HG03108 (cell line): Measurements from ENCODE around the gene DIP2A.
"Not testable (repeated sequence)": the region's sequence is repeated elsewhere in the genome, so short reads cannot be mapped to it uniquely, and the experiment has no call there.

Experiments
- ATAC-seq: cut with Tn5 transposase; IDR thresholded peaks from one replicate; pipeline ENCODE4 v1.9.1; 2021; ENCODE audit warnings: moderate library complexity; ENCODE audit not compliant: unreplicated experiment

DIP2A gene

DNA sequence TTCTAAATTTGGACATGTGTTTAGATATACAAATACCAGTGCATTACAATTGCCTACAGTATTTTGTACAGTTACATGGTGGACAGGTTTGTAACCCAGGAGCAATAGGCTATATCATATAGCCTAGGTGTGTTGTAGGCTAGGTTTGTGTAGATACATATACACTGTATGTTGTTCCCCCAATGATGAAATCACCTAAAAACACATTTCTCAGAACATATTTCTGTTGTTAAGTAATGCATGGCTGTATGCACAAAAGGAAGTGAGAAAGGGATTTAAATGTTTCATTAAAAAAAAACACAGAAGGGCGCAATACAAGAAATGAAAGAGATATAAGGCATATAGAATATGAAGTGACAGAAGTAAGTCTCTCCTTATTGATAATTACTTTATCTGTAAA, 114.2 kb downstream of the DIP2A start:
- no peak for ATAC-seq

DNA sequence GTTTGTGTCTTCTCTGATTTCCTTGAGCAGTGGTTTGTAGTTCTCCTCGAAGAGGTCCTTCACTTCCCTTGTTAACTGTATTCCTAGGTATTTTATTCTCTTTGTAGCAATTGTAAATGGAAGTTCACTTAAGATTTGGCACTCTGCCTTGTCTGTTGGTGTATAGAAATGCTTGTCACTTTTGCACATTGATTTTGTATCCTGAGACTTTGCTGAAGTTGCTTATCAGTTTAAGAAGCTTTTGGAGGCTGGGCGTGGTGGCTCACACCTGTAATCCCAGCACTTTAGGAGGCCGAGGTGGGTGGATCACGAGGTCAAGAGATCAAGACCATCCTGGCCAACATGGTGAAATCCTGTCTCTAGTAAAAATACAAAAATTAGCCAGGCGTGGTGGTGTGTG, 119.1 kb downstream of the DIP2A start:
- not testable (repeated sequence) for ATAC-seq

DNA sequence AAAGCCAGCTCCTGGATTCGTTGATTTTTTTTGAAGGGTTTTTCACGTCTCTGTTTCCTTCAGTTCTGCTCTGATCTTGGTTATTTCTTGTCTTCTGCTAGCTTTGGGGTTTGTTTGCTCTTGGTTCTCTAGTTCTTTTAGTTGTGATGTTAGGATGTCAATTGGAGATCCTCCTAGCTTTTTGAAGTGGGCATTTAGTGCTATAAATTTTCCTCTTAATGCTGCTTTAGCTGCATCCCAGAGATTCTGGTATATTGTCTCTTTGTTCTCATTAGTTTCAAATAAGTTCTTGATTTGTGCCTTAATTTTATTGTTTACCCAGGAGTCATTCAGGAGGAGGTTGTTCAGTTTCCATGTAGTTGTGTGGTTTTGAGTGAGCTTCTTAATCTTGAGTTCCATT, 120.7 kb downstream of the DIP2A start:
- not testable (repeated sequence) for ATAC-seq

DNA sequence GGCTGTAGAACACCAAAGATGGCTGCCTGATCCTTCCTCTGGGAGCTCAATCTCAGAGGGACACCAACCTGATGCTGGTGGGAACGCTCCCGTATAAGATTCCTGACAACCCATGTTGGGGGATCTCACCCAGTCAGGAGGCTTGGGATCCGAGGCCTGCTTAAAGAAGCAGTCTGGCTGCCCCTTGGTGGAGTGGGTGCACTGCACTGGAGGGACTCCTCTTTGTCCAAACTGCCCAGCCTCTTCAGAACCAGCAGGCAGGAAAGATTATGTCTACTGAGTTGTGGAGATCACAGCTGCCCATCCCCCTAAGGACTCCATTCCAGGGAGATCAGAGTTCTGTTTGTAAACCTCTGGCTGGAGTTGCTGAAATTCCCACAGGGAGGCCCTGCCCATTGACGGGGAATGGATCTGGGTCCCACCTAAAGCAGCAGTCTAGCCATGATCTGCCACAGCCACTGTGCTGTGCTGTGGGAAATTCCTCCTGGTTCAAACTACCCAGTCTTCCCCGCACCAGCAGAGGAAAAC, 123.2 kb downstream of the DIP2A start:
- ATAC-seq: no peak

DNA sequence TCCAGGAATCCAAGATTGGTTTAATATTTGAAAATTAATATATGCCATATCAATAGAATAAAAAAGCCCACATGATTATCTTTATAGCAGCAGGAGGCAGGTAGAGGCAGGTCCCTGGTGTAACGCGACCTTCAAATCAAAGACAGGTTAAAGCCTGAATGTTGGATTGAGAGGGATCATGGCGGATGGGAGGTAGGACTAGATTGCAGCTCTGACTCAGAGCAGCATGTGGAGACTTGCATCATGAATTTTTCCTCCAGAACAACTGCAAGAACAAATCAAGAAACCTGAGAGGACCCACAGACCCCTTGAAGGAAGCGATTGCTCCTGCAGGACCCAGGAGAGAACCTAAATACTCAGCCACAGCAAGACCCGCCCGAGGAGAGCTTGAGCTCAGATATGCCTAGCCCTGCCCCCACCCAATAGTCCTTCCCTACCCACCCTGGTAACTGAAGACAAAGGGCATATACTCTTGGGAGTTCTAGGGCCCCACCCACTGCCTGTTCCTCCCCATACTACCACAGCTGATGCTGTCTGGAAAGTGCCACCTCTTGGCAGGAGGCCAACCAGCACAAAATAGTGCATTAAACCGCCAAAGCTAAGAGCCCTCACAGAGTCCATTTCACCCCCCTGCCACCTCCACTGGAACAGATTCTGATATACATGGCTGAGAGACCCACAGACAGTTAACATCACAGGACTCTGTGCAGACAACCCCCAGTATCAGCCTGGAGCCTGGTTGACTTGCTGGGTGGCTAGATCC, 126.7 kb downstream of the DIP2A start:
- no peak for ATAC-seq

DNA sequence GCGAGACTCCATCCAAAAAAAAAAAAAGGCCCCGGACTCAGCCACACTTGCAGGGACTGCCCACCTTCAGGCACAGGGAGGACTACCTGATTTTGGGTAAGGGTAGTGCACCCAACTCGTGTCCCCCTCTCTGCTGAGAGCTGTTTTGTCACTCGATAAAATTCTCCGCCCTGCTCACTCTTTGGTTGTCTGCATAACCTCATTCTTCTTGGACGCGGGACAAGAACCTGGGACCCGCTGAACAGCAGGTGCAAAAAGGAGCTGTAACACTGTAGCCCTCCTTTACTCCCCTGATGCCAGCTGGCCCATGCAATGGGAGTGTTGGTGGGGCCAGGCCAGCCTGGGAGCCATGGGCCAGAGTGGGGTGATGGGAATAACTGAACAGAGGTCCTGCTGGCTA, 135.6 kb downstream of the DIP2A start:
- no peak for ATAC-seq

DNA sequence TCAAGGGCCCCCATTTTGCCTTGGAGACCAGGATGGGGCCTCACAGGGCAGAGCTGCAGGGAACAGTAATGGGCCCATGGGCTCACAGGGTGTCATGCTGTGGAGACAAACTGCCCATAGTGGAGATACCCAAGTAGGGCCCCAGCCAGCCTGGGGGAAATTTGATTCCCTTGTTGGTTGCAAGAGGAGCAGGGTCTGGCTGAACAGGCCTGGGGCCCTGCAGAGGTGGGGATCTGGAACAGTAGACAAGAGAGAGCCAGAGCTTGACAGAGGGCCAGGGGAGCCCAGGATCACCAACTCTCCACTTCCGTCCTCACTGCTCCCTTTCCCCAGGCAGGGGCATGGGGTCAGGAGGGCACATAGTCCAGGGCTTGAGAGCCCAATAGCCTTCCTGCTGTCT, 137.5 kb downstream of the DIP2A start:
- no peak for ATAC-seq

DNA sequence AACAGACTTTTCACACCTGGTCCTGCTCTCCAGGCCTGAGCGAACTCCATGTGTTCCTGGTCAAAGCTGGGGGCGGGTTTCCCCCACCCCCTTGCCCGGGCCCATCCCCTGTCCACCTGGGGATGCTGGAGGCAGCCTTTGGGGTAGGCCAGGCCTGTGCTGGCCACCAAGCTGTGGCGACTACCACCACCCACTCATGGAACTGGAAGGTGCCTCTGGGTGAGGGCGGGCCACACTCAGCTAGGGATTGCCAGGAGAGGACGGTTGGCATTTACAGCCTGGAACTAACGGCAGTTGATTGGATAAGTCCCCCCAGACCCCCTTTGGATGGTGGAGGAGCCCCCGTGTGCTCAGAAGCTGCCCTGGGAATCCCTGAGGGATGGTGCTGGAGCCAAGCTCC, 138.3 kb downstream of the DIP2A start:
- ATAC-seq: no peak

DNA sequence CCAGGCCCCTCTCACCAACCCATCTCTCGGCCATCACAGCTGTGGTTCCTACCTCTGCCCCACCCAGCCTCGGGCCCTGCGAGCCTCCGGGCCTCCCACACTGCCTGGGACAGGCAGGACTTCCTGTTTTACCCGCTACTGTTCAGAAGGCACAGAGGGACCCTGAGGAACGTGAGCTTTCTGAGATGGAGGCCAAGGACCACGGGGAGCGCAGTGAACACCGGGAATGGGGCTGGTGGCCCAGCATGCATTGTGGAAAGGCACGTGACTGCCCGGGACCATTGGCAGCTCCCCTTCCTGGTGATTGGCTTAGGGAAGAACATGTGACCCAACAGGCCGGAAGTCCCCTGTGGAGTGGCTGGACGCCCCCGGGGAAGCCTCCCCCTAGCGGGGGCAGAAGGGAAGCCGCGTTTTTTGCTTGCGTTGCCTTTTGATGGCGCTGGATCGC, 139.2 kb downstream of the DIP2A start:
- ATAC-seq: no peak

DNA sequence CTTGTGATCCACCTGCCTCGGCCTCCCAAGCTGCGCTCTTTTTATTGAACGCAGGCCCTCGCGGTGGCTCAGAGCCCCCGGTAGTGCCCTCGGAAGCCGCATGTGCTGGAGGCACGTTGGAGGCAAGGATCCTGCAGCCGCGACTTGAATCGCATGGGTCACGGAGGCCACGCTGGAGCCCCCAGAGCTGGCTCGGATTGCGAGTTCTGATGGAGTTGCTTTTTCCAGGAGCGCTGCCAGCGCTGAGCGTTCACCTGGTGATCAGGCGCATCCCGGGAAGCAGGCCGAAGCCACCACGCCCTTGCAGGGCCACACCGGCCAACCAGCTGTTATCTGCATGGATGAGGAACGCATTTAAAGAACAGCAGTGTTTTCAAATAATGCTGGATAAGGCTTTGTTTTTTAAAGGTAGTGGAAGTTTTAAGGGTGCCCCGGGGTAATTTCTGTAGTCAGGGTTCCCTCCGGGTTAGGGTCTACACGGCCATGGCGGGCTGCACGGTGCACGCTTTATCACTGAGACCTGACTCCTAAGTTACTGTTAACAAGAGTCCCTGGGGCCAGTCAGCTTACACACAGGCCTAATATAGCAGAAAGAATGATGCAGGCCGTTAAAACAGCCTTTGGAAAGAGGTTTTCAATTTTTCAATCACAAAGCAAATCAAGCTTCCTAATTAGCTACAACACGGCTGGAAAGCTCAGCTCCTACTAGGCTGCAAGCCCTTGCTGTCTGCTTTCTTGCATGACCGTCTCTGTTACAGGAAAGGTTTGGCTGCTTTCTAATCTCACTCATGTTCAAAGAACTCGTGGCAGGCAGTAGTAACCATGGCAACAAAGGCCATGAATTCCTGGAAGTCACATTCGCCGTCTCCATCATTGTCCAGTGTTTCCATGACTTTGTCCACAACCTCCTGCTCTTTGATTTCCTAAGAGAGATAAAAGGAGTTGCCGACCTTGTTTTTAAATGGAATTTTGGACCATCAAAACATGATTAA, 140.2 kb downstream of the DIP2A start:
- no peak for ATAC-seq

DNA sequence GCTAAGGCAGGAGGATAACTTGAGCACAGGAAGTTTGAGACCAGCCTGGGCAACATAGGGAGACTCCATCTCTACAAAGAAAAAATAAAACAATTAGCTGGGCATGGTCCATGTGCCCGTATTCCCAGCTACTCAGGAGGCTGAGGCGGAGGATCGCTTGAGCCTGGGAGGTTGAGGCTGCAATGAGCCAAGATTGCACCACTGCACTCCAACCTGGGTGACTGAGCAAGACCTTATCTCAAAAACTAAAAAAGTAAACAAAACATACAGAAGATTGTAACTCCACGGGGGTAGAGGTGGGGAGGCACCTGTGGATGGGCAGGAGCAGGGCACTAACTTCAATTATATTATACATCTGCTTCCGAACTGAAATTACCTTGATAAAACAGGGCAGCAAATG, 141.6 kb downstream of the DIP2A start:
- no peak for ATAC-seq

DNA sequence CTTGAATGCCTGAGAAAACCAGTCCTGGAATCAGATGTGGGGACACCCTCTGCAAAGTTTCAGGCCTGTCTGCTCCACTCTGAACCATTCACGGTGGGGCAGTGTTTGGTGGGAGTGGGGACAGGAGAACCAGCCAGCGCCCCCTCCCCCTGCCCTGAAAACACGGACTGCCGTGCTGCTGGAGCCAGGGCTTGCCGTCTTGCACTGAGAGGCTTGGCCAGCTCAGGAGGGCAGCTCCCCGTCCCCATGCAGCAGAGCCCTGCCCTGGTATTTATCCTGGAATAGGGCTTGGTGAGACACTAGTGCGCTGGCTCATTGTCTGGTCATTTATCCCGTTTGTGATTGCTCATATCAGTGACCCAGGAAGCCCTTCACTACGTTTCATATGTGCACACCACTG, 142.3 kb downstream of the DIP2A start:
- ATAC-seq: no peak

DNA sequence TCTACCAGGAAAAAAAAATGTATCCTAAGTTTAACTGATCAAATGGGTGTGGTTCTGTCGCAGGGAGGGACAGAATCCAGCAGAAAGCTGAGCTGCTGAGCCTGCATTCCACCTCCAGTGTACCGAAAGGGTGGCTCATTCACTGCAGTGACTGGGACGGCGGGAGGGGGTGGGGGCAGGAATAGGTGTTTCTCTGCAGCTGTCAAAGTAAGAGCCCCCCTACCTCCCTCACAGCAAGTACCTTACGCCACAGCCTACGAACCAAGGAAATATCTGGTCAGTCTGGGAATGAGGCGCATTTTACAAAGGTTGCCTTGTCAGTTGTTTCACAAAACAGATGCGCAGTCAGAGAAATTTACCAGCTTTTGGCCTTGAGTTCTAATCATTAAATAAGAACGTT, 144.5 kb downstream of the DIP2A start:
- no peak for ATAC-seq

DNA sequence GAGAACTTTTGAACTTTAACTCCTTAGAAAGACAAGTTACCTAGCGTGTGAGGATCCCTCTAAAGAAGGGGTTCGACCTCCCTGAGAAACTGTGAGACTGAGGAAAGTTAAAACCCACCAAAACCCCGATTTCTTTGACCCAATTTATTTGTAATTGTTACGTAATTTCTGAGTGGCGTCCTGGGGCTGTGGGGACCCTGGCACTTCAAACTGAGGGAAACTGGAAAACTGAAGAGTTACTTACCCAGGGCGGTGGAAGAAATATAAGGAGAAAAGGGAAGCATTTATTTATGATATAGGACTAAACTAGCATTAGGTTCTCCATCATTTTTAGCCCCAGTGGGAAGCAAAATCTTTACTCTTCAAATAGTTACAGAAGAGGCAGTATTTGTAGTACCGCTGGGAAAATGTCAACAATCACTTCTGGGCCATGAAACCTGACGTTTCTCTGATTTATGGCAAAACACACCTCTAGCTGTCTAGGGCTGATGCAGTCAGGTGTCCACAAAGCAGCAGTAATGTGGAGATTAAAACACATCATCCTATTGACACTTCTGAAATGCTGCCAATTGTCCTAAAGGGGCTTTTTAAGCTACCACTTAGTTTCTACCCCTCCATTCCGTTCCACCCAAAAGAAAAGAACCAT, 145.8 kb downstream of the DIP2A start:
- no peak for ATAC-seq

DNA sequence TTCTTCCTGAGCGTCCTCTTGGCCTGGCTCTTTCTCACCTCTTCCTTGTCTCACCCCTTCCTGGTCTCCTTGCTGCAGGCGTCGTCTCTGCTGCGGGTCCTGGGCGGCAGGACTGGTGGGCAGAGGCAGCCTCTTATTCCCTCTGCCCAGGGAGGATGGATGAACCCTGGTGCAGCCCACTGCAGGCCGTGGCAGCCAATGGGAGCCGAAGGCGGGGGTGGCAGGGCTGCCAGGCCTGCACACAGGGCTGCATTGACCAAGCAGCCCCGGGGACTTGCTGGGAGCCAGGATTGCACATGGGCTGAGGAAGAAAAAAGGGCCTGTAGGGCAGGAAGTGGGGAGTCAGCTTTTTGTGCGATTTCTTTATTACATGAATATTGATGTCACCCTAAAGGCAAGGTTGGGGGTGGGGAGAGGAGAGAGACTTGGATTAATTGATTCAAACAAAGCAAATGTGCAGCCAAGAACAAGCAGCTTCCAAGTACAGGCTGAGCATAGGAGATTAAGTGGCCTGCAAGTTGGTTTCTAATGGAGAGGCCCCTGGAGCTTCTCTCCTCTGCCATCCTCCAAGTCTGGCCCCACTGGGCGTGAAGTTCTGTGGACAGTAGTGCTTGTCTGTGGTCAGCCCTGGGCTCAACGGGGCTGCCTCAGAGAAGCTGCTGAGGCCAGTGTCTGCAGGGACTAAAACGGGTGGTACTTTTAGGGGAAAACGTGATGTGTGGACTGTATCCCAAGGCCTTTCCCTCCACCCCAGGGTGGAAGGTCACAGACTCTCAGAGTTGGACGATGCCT, 146.5 kb downstream of the DIP2A start, which contains the start of gene S100B:
Gene S100B (minus strand): TSS at position 108 of the 792 bp plus-strand sequence. CDS start 2,667 bp downstream, outside the sequence.
- no peak for ATAC-seq

DNA sequence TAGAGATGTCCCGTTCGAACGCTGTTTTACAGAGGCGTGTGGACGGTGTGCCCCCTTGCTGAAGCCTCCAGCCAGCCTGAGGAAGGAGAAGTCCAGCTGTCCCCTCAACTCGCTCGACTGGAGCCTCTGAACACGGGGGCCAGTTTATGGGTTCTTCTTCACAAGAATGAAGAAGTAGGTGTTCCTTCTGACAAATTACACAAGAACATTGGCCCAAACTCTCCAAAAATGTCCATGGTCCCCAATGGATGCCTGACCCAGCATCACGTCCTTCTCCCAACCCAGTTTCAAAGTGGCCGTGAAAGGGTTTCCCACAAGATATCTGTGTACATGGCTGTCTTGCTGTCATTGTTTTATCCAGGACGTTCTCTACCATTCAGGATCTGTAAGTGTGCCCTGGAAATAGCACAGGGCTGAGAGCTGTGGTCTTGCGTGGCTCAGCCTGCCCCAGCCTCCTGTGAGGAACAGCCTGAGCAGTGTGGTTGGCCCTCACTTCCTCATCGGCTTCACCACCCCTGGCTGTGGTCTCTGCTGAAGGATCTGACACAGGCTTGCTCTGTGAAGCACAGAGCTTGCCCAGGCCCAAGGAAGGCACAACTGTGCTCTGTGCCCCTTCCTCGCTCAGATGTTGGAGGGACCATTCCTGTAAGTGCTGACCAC, 147.2 kb downstream of the DIP2A start:
- ATAC-seq: peak; percentile 50

DNA sequence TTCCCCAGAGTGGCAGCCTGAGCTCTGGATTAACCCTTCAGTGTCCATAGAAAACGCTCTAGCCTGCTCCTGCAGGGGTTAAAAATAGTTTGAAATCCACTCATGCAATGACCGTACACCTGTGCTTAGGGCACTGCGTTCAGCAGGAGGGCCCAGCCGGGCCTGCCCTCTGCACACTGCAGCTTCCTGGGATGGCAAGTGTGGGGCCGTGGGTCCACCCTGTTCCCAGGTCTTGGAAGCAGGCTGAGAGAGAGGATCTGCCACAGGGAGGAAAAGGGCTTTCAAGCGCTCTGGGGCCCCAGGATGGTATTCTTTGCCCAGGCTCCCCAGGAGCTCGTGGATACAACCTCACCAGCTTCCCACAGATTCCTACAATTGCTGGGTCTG, 147.7 kb downstream of the DIP2A start:
- ATAC-seq: peak; percentile 15

DNA sequence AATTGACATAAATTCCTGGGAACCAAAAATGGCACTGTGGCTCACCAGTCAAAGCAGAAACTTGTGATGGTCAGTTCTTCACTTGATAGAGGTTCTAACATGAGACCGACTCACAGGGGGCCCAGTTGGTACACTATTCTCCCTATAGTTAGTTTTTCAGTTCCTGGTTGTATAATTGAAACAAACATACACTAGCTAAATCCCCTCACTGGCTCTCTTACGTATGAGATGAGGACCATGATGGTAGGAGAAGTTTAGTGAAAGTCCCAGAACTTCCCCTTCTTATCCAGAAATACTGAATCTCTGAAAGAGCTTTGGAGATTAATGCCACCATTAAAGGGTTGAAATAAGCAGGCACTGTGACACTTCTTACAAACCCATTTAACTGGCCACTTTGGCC, 148.9 kb downstream of the DIP2A start:
- no peak for ATAC-seq

DNA sequence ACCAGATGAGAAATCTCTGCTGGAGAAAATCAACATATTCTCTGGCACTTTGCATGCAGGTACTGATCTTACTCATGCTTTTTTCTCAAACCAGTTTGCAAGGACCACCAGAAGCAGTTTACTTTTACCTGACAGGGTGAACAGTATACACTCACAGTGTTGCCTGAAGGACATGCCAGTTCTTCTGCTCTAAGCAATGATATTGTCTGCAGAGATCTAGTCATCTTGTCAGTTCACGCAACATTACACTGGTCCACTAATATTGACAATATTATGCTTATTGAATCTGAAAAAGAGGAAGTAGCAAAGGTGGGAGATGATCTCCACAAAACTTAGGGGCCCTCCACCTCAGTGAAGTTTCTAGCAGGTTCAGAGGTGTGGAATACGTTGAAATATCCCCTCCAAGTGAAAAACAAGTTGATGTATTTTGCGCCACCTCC, 150.0 kb downstream of the DIP2A start:
- ATAC-seq: no peak
